Muscle of leg (tissue), 11 donors: ENCODE data around the gene PTPN2. TPM values are rescaled to one million over a fixed set of nuclear protein-coding genes. Genes with fewer than 3 reads are reported as not detected.
"Not testable (repeated sequence)": the region's sequence is repeated elsewhere in the genome, so short reads cannot be mapped to it uniquely, and the experiment has no call there.

ENCODE experiments used
- DNase-seq: peaks from one replicate; pipeline ENCODE4 v3.0.0; 2013
- H3K27ac ChIP-seq: one replicate; pipeline ENCODE4 v1.5.1; 2013; ENCODE audit warnings: mild to moderate bottlenecking, low read length, control low read depth
- H3K27me3 ChIP-seq: one replicate; pipeline ENCODE4 v1.6.1; 2013; ENCODE audit warnings: low read length; ENCODE audit not compliant: control insufficient read depth, insufficient read depth
- H3K36me3 ChIP-seq: one replicate; pipeline ENCODE4 v1.6.1; 2013; ENCODE audit warnings: low read length; ENCODE audit not compliant: control insufficient read depth, insufficient read depth
- H3K4me1 ChIP-seq: one replicate; pipeline ENCODE4 v1.6.1; 2013; ENCODE audit warnings: low read length; ENCODE audit not compliant: control insufficient read depth, insufficient read depth
- H3K4me3 ChIP-seq: one replicate; pipeline ENCODE4 v1.5.1; 2013; ENCODE audit warnings: low read length, control low read depth
- H3K9me3 ChIP-seq: replicated peaks from 2 replicates; pipeline ENCODE4 v1.6.1; 2013; ENCODE audit warnings: low read depth, low read length; ENCODE audit not compliant: control insufficient read depth
- WGBS: methylation state at CpG from one replicate; pipeline ENCODE4 v1.1.5; 2013; ENCODE audit warnings: missing lambda C conversion rate; ENCODE audit not compliant: insufficient coverage; 5-methylcytosine and 5-hydroxymethylcytosine counted together
- polyA plus RNA-seq, 8 donors: library from polyadenylated mRNA; unstranded; fragments of 120-200 nt; gene quantifications; one replicate each; pipeline versions ENCODE4 v1.2.1 to v1.2.3, GENCODE V29; 2013; ENCODE audit warnings: inconsistent platforms in 1 of 8, low replicate concordance in 1 of 8; ENCODE audit not compliant: insufficient read length in 8 of 8, insufficient read depth in 1 of 8
- total RNA-seq: library from RNA; stranded (reverse); fragments of 120-200 nt; gene quantifications from one replicate; pipeline ENCODE4 v1.2.4, GENCODE V29; 2013

The PTPN2 gene
- total and polyA plus RNA-seq, 9 donors: 22.7 to 34.1 (median 27.7) TPM

DNA sequence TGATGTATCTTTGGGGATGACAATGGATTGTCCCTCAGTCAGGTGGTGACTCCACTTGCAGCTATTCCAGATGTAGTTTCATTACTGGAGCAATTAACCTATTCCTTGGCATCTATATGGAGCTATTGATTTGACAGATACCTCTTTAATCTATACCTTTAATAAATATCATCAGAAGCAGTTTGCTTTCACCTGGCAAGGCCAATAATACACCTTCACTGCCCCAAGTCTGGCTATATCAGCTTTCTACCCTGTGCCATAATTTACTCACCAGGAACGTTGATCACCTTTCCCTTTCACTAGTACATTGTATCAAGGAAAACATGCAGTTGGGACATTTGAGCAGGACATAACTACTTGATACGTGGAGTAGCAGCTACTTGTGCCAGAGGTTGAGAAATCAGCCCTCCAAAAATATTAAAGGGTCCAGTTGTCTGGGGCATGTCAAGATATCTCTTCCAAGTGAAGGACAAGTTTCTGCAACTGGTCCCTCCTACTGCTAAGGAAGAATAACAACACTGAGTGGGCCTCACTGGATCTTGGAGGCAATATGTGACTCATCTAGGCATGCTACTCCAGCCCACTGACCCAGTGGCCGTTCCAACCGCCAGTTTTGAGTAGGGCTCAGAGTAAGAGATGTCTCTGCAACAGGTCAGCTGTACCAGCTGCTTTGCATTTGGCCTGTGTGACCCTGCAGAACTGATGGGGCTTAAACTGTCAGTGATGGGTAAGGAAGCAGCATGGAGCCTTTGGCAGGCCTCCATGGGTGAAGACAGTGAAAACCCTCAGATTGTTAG is 114.2 kb downstream of the PTPN2 start:
- H3K4me3 ChIP-seq: no peak overlapping the region
- H3K4me1 ChIP-seq: no peaks in the 10 kb centered on the region
- no peaks in the 10 kb centered on the region for H3K27me3 ChIP-seq
- H3K9me3 ChIP-seq: no peaks in the 10 kb centered on the region
- no peak for DNase-seq
- no peaks in the 10 kb centered on the region for H3K36me3 ChIP-seq
- no CpG with 5 or more reads among the region's 4 CpGs for WGBS
- no peak overlapping the region for H3K27ac ChIP-seq

GRCh38 chr18:12769136-12769535 is 114.9 kb downstream of the PTPN2 start:
- 100% methylated on average over 1 of the region's 3 CpGs for WGBS
- no peak for DNase-seq
- H3K27me3 ChIP-seq: no peaks in the 10 kb centered on the region
- H3K36me3 ChIP-seq: no peaks in the 10 kb centered on the region
- no peak overlapping the region for H3K4me3 ChIP-seq
- no peaks in the 10 kb centered on the region for H3K4me1 ChIP-seq
- H3K27ac ChIP-seq: no peak overlapping the region
- no peaks in the 10 kb centered on the region for H3K9me3 ChIP-seq

DNA sequence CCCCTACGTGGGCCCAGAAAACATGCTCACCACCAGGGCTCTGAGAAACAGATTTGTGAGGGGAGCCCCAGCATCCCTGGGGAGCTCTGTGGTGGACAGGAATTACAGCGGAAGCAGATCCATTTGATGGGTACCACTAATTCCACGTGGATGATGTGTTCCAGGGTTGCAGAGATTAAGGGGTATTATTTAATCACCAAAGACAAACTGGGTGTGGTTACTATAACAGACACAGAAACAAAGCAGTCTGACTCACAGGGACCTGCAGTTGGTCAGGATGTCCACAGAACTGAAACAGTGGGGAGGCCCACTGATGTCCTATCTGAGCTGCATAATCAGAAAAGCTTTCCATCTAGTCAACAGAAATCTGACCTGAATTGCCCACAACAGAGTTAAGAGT is 115.4 kb downstream of the PTPN2 start:
- Histone ChIP-seq H3K27ac (no peak overlapping the region), H3K9me3 (no peaks in the 10 kb centered on the region), H3K27me3 (no peaks in the 10 kb centered on the region), H3K36me3 (no peaks in the 10 kb centered on the region), H3K4me3 (no peak overlapping the region), H3K4me1 (no peaks in the 10 kb centered on the region)
- DNase-seq: no peak
- no CpG with 5 or more reads among the region's 3 CpGs for WGBS

GRCh38 chr18:12767580-12768155 is 116.4 kb downstream of the PTPN2 start:
- Histone ChIP-seq H3K27ac (no peak overlapping the region), H3K27me3 (no peaks in the 10 kb centered on the region), H3K9me3 (no peaks in the 10 kb centered on the region), H3K4me3 (no peak overlapping the region), H3K4me1 (no peaks in the 10 kb centered on the region), H3K36me3 (no peaks in the 10 kb centered on the region)
- DNase-seq: no peak
- WGBS: 94% methylated on average over 6 of the region's 9 CpGs

- no peak for DNase-seq
- no peaks in the 10 kb centered on the region for H3K9me3 ChIP-seq
- H3K27me3 ChIP-seq: no peaks in the 10 kb centered on the region
- H3K4me3 ChIP-seq: no peak overlapping the region
- WGBS: 24% methylated on average over 11 of the region's 13 CpGs
- H3K4me1 ChIP-seq: no peaks in the 10 kb centered on the region
- no peaks in the 10 kb centered on the region for H3K36me3 ChIP-seq
- H3K27ac ChIP-seq: no peak overlapping the region
Measured at GRCh38 chr18:12766986-12767433, 117.0 kb downstream of the PTPN2 start.

GRCh38 chr18:12765586-12765985 is 118.5 kb downstream of the PTPN2 start:
- H3K36me3 ChIP-seq: no peaks in the 10 kb centered on the region
- H3K4me3 ChIP-seq: no peak overlapping the region
- H3K27ac ChIP-seq: no peak overlapping the region
- no peaks in the 10 kb centered on the region for H3K4me1 ChIP-seq
- H3K27me3 ChIP-seq: no peaks in the 10 kb centered on the region
- 67% methylated on average over 3 of the region's 11 CpGs for WGBS
- no peak for DNase-seq
- no peaks in the 10 kb centered on the region for H3K9me3 ChIP-seq

- Histone ChIP-seq H3K36me3 (no peaks in the 10 kb centered on the region), H3K27ac (no peak overlapping the region), H3K4me1 (no peaks in the 10 kb centered on the region), H3K27me3 (no peaks in the 10 kb centered on the region), H3K4me3 (no peak overlapping the region), H3K9me3 (no peaks in the 10 kb centered on the region)
- WGBS: 82% methylated on average over 6 of the region's 8 CpGs
- no peak for DNase-seq
Measured at GRCh38 chr18:12765126-12765525, 118.9 kb downstream of the PTPN2 start.

- DNase-seq, H3K4me1 ChIP-seq, H3K9me3 ChIP-seq, H3K36me3 ChIP-seq, H3K27ac ChIP-seq, H3K27me3 ChIP-seq, H3K4me3 ChIP-seq: not testable (repeated sequence)
- 100% methylated on average over 1 of the region's 3 CpGs for WGBS
Measured at GRCh38 chr18:12758566-12758965, 125.5 kb downstream of the PTPN2 start.

DNA sequence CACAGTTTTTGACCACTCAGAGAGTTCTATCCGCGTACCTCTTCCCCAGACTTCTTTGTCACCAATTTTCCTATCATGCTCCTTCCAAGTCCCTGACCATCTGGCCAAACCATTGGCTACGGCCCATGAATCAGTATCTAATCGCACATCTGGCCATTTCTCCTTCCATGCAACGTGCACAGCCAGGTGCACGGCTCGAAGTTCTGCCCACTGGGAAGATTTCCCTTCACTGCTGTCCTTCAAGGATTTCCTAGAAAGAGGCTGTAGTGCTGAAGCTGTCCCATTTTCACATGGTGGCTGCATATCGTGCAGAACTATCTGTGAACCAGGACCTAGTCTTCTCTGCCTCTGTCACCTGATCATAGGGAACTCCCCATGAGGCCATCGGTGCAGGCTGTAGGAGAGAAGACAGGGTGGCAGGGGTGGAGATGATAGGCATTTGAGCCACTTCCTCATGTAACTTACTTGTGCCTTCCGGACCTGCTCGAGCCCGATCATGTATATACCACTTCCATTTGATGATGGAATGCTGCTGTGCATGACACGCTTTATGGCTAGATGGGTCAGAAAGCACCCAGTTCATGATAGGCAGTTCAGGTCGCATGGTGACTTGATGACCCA is 127.3 kb downstream of the PTPN2 start:
- H3K27ac ChIP-seq, H3K4me3 ChIP-seq, H3K4me1 ChIP-seq, DNase-seq, H3K27me3 ChIP-seq, H3K9me3 ChIP-seq, H3K36me3 ChIP-seq: not testable (repeated sequence)
- 83% methylated on average over 8 of the region's 14 CpGs for WGBS

GRCh38 chr18:12755606-12756005 is 128.4 kb downstream of the PTPN2 start:
- DNase-seq, H3K27ac ChIP-seq, H3K9me3 ChIP-seq, H3K4me3 ChIP-seq, H3K27me3 ChIP-seq, H3K4me1 ChIP-seq, H3K36me3 ChIP-seq: not testable (repeated sequence)
- WGBS: no CpG with 5 or more reads among the region's 6 CpGs
